Right atrium auricular region (tissue), 2 donors: ENCODE data around the gene MCU. TPM values are rescaled to one million over a fixed set of nuclear protein-coding genes. Genes with fewer than 3 reads are reported as not detected.
"Not testable (repeated sequence)": the region's sequence is repeated elsewhere in the genome, so short reads cannot be mapped to it uniquely, and the experiment has no call there.

Experiments used
- DNase-seq: peaks from one replicate; pipeline ENCODE4 v3.0.0-alpha.2; 2019; ENCODE audit warnings: low spot score
- H3K27ac ChIP-seq, 2 donors: fragments of 200-600 bp; sonication (generic); 1 replicate in 1 of 2; 2 replicates in 1 of 2; pipeline ENCODE4 v1.5.1; 2016 to 2019
- H3K27me3 ChIP-seq, 2 donors: fragments of 200-600 bp; sonication (generic); one replicate each; pipeline versions ENCODE4 v1.5.1 to v1.6.0; 2017 to 2019
- H3K36me3 ChIP-seq: fragments of 200-600 bp; sonication (generic); one replicate; pipeline ENCODE4 v1.5.1; 2016
- H3K4me1 ChIP-seq, 2 donors: fragments of 200-600 bp; sonication (generic); one replicate each; pipeline versions ENCODE4 v1.5.1 to v1.6.0; 2017 to 2019
- H3K4me3 ChIP-seq, 2 donors: fragments of 200-600 bp; sonication (generic); 1 replicate in 1 of 2; 2 replicates in 1 of 2; pipeline ENCODE4 v1.5.1; 2017 to 2019; ENCODE audit warnings: mild to moderate bottlenecking in 1 of 2, moderate library complexity in 1 of 2
- H3K9me3 ChIP-seq, 2 donors: fragments of 200-600 bp; sonication (generic); one replicate each; pipeline ENCODE4 v1.5.1; 2019
- CTCF ChIP-seq, 2 donors: fragments of 200-600 bp; sonication (generic); IDR thresholded peaks; one replicate each; pipeline ENCODE4 v1.5.1; 2019; ENCODE audit warnings: antibody characterized with exemption in 2 of 2
- total RNA-seq, 2 donors: library from RNA; depleted of rRNA; stranded (reverse); fragments of >200 nt; gene quantifications; one replicate each; pipeline ENCODE4 v1.1.0, GENCODE V29; 2016

Gene MCU
- total RNA-seq, 2 donors from 2014 or later = 12.4 to 14.2 TPM

GRCh38 chr10:72761498-72761897 is 69.6 kb downstream of the MCU start:
- H3K4me1 ChIP-seq = peaks cover 0 to 16% of the 10 kb centered on the region in 2 donors
- H3K4me3 ChIP-seq = no peak overlapping the region
- no peaks in the 10 kb centered on the region for H3K36me3 ChIP-seq
- TF ChIP-seq CTCF (IDR thresholded peaks at IDR 0.05) = no peak
- no peak for DNase-seq
- H3K9me3 ChIP-seq = no peaks in the 10 kb centered on the region
- H3K27ac ChIP-seq = no peak overlapping the region
- H3K27me3 ChIP-seq = no peaks in the 10 kb centered on the region

GRCh38 chr10:72762042-72762441 is 70.1 kb downstream of the MCU start:
- Histone ChIP-seq H3K27ac (no peak overlapping the region), H3K4me1 (peaks cover 0 to 16% of the 10 kb centered on the region in 2 donors), H3K9me3 (no peaks in the 10 kb centered on the region), H3K4me3 (no peak overlapping the region), H3K27me3 (no peaks in the 10 kb centered on the region), H3K36me3 (no peaks in the 10 kb centered on the region)
- DNase-seq = no peak
- no peak for TF ChIP-seq CTCF (IDR thresholded peaks at IDR 0.05)

- H3K4me3 ChIP-seq = no peak overlapping the region
- peaks cover 0 to 16% of the 10 kb centered on the region in 2 donors for H3K4me1 ChIP-seq
- no peaks in the 10 kb centered on the region for H3K36me3 ChIP-seq
- no peaks in the 10 kb centered on the region for H3K9me3 ChIP-seq
- DNase-seq = no peak
- no peak overlapping the region for H3K27ac ChIP-seq
- TF ChIP-seq CTCF (IDR thresholded peaks at IDR 0.05) = no peak
- H3K27me3 ChIP-seq = no peaks in the 10 kb centered on the region
Observed at GRCh38 chr10:72763201-72763600, 71.3 kb downstream of the MCU start.

GRCh38 chr10:72764151-72764550 is 72.2 kb downstream of the MCU start:
- Histone ChIP-seq H3K9me3 (no peaks in the 10 kb centered on the region), H3K36me3 (no peaks in the 10 kb centered on the region), H3K27ac (no peak overlapping the region), H3K4me1 (peaks cover 0 to 16% of the 10 kb centered on the region in 2 donors), H3K4me3 (no peak overlapping the region), H3K27me3 (no peaks in the 10 kb centered on the region)
- DNase-seq = no peak
- no peak for TF ChIP-seq CTCF (IDR thresholded peaks at IDR 0.05)

- TF ChIP-seq CTCF (IDR thresholded peaks at IDR 0.05) = no peak
- Histone ChIP-seq H3K36me3 (no peaks in the 10 kb centered on the region), H3K9me3 (no peaks in the 10 kb centered on the region), H3K4me1 (peaks cover 0 to 16% of the 10 kb centered on the region in 2 donors), H3K4me3 (no peak overlapping the region), H3K27ac (no peak overlapping the region), H3K27me3 (no peaks in the 10 kb centered on the region)
- DNase-seq = no peak
Observed at GRCh38 chr10:72765051-72765745, 73.3 kb downstream of the MCU start.

GRCh38 chr10:72771195-72771594 is 79.3 kb downstream of the MCU start:
- H3K27me3 ChIP-seq, DNase-seq, H3K4me3 ChIP-seq, H3K27ac ChIP-seq, H3K36me3 ChIP-seq, H3K4me1 ChIP-seq, H3K9me3 ChIP-seq: not testable (repeated sequence)
